ENCODE results near the gene TMEM198. TPM values are rescaled to one million over a fixed set of nuclear protein-coding genes. Genes with fewer than 3 reads are reported as not detected.

TMEM198 gene
- total and polyA plus RNA-seq, 9 of the 15 experiments (the other 6 are each of a cell fraction or from before 2014, with no cell fraction given) = 0.03 to 3.8 (median 1.0) TPM

GRCh38 chr2:219566640-219567039, 22.8 kb downstream of the TMEM198 start (continued):
- no peak for TF ChIP-seq REST (IDR thresholded peaks at IDR 0.05; ENCODE audit: borderline replicate concordance)
- TF ChIP-seq REST (CRISPR knock-in tag; IDR thresholded peaks at IDR 0.05; ENCODE audit: low read depth) = no peak

- Histone ChIP-seq H3K9ac (ENCODE audit: insufficient read depth in 1 of 2, low read depth in 2 of 2, low read length in 2 of 2) (no peak overlapping the region), H3K4me2 (ENCODE audit: insufficient read depth, low read length) (no peak overlapping the region), H2AFZ (ENCODE audit: low read depth, low read length) (no peak overlapping the region), H3K79me2 (ENCODE audit: control insufficient read depth, insufficient read depth, low read length) (peaks cover 7% of the 10 kb centered on the region), H3K27me3 (ENCODE audit: control insufficient read depth in 2 of 2, insufficient read depth in 2 of 2, low read length in 2 of 2) (no peaks in the 10 kb centered on the region), H3K36me3 (ENCODE audit: control insufficient read depth, insufficient read depth, low read length) (peaks cover 8% of the 10 kb centered on the region; the same call in 1 of the 3 replicates), H3K9me3 (replicated peaks; ENCODE audit: control insufficient read depth, insufficient read depth, low read depth, low read length) (no peaks in the 10 kb centered on the region), H4K20me1 (replicated peaks; ENCODE audit: control insufficient read depth, insufficient read depth, low read length) (no peaks in the 10 kb centered on the region), H3K4me1 (replicated peaks in 1 of 2; ENCODE audit: control insufficient read depth in 2 of 2, insufficient read depth in 2 of 2, low read length in 2 of 2) (peaks cover under 1 to 42% of the 10 kb centered on the region in 2 experiments; a peak in 4 of 5 replicates), H3K4me3 (no peak overlapping the region), H3K9me1 (ENCODE audit: control insufficient read depth, insufficient read depth, low read length) (no peaks in the 10 kb centered on the region), H3K27ac (ENCODE audit: extremely low read depth, low read depth, low read length) (no peak overlapping the region)
- TF ChIP-seq RBBP5 (IDR thresholded peaks at IDR 0.05; ENCODE audit: borderline replicate concordance, insufficient read depth, low read length, poor library complexity, severe bottlenecking) (no peak), POLR2G (IDR thresholded peaks at IDR 0.05; ENCODE audit: low read depth, low read length) (peak; percentile 32; the same call in 1 of the 2 replicates)
- intact Hi-C loops (cut with micrococcal nuclease) (no loop called here), in situ Hi-C loops (cut with MboI) (no loop called here)
- ChIA-PET CTCF (ENCODE audit: low intra/inter-chr PET ratio) (no interaction called here), POLR2A (interaction anchor here (1.1 to 2.4 kb wide), 2 partner anchors 10 to 31 kb away, joined by 3 to 7 read pairs; no protein-coding TSS in a partner anchor)
- FAIRE-seq (no peak), ATAC-seq (no peak), DNase-seq (ENCODE audit: extremely low read depth in 1 of 4, low spot score in 3 of 4) (no peak)
- 70% methylated on average over 4 of the region's 18 CpGs for WGBS (ENCODE audit: insufficient coverage, low coverage, missing lambda C conversion rate)
- BruUV-seq (replicated peaks) = no TSS peak
These were observed 23.3 kb downstream of the TMEM198 start for GRCh38 chr2:219567131-219567530.

Data from K562 (cell line).